Activated T-cell treated with anti-CD3 and anti-CD28 coated beads, Interleukin-2, amount 50 U/mL, for 72 hours (primary cell): ENCODE measurements around the gene LRP1B. TPM values are rescaled to one million over a fixed set of nuclear protein-coding genes. Genes with fewer than 3 reads are reported as not detected.

Experiments
- ATAC-seq, 2 donors: fragments of 150-1000 bp; cut with Tn5 transposase; replicated peaks in 1 of 2; 2 replicates each; pipeline ENCODE4 v1.10.0; 2021; ENCODE audit warnings: moderate library complexity in 2 of 2, mild to moderate bottlenecking in 1 of 2
- DNase-seq, 2 donors: peaks; one replicate each; pipeline ENCODE4 v3.0.0; 2021 to 2022; ENCODE audit warnings: mixed read lengths in 1 of 2
- H3K27ac Mint-ChIP-seq: one replicate; pipeline ENCODE4 v1.8.0; 2022; ENCODE audit warnings: mild to moderate bottlenecking, moderate library complexity, mixed read lengths
- H3K27me3 Mint-ChIP-seq: one replicate; pipeline ENCODE4 v1.8.0; 2022; ENCODE audit warnings: low read depth, mixed read lengths
- H3K36me3 Mint-ChIP-seq, 2 donors: one replicate each; pipeline ENCODE4 v1.8.0; 2022; ENCODE audit warnings: mixed read lengths in 2 of 2, mild to moderate bottlenecking in 1 of 2; ENCODE audit not compliant: insufficient read depth in 2 of 2
- H3K4me1 Mint-ChIP-seq: one replicate; pipeline ENCODE4 v1.8.0; 2022; ENCODE audit warnings: low read depth, mixed read lengths
- H3K4me3 Mint-ChIP-seq, 2 donors: one replicate each; pipeline ENCODE4 v1.8.0; 2022; ENCODE audit warnings: mild to moderate bottlenecking in 2 of 2, mixed read lengths in 2 of 2, moderate library complexity in 2 of 2
- H3K9me3 Mint-ChIP-seq, 2 donors: one replicate each; pipeline ENCODE4 v1.8.0; 2022; ENCODE audit warnings: mixed read lengths in 2 of 2
- total RNA-seq, 2 donors: library from RNA; stranded (reverse); gene quantifications; one replicate each; pipeline ENCODE4 v1.2.3, GENCODE V29; 2022

Gene LRP1B
- total RNA-seq, 2 donors from 2014 or later: not detected

GRCh38 chr2:141313972-141314371, 816.8 kb downstream of the LRP1B start:
- peaks cover 3 to 9% of the 10 kb centered on the region in 2 donors for H3K9me3 Mint-ChIP-seq
- H3K4me1 Mint-ChIP-seq: no peaks in the 10 kb centered on the region
- no peak overlapping the region for H3K27ac Mint-ChIP-seq
- no peak for DNase-seq
- peaks cover 0 to 2% of the 10 kb centered on the region in 2 donors for H3K36me3 Mint-ChIP-seq
- no peak for ATAC-seq
- no peak overlapping the region for H3K4me3 Mint-ChIP-seq
- H3K27me3 Mint-ChIP-seq: no peaks in the 10 kb centered on the region

DNA sequence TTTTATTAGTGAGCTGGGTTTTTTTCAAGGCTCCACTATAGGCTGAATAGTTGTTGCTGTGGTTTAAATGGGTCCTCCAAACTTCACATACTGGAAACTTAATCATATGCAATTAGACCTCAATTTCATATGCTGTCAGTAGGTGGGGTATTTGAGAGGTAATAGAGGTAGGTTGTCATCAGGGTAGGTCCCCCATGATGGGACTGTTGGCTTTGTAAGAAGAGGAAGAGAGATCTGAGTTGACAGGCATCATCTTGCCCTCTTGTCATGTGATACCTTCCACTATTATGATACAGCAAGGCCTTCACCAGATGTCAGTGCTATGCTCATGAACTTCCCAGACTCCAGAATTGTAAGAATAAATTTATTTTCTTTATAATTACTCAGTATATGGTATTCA, 819.4 kb downstream of the LRP1B start:
- Mint-ChIP-seq H3K27ac (no peak overlapping the region), H3K4me1 (no peaks in the 10 kb centered on the region), H3K27me3 (no peaks in the 10 kb centered on the region), H3K4me3 (no peak overlapping the region), H3K9me3 (peaks cover 1 to 8% of the 10 kb centered on the region in 2 donors), H3K36me3 (peaks cover 0 to 5% of the 10 kb centered on the region in 2 donors)
- ATAC-seq (no peak), DNase-seq (no peak)

DNA sequence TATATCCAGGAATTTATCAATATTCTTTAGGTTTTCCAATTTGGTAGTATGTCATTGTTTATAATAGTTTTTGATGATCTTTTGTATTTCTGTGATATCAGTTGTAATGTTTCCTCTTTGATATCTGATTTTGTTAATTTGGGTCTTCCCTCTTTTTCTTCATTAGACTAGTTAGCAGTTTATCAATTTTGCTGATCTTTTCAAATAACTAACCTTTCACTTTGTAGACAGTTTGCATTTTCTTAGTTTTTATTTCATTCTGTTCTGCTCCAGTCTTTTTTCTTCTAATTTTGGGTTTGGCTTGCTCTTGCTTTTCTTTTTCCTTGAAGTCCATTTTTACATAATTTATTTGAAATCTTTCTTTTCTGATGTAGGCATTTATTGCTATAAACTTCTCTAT, 824.4 kb downstream of the LRP1B start:
- H3K27ac Mint-ChIP-seq: no peak overlapping the region
- H3K9me3 Mint-ChIP-seq: peaks cover 5 to 10% of the 10 kb centered on the region in 2 donors
- no peaks in the 10 kb centered on the region for H3K4me1 Mint-ChIP-seq
- H3K27me3 Mint-ChIP-seq: no peaks in the 10 kb centered on the region
- no peak overlapping the region for H3K4me3 Mint-ChIP-seq
- peaks cover 0 to 5% of the 10 kb centered on the region in 2 donors for H3K36me3 Mint-ChIP-seq
- ATAC-seq (no peak), DNase-seq (no peak)

DNA sequence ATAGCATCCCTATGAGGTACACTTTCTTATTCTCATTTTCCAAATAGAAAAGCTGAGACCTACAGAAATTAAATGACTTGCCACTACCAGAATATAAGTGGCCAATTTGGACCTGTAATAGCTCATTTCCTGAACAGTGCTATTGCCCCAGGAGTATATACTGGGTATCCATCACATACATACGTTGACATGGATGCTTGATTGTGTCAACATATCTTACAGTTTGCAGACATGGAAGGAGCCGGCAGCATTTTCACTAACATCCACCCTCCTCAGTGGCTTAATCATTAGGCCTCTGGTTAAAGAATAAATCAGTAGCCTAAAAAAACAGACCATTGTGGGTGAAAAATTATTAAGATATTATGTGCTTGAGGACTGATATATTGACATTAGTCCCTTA, 829.3 kb downstream of the LRP1B start:
- Mint-ChIP-seq H3K36me3 (no peaks in the 10 kb centered on the region), H3K4me1 (no peaks in the 10 kb centered on the region), H3K4me3 (no peak overlapping the region), H3K27ac (no peak overlapping the region), H3K9me3 (peaks cover 5 to 12% of the 10 kb centered on the region in 2 donors), H3K27me3 (no peaks in the 10 kb centered on the region)
- DNase-seq (no peak), ATAC-seq (no peak)

- H3K27me3 Mint-ChIP-seq: no peaks in the 10 kb centered on the region
- ATAC-seq (no peak), DNase-seq (no peak)
- H3K4me3 Mint-ChIP-seq: no peak overlapping the region
- H3K4me1 Mint-ChIP-seq: no peaks in the 10 kb centered on the region
- H3K27ac Mint-ChIP-seq: no peak overlapping the region
- H3K9me3 Mint-ChIP-seq: peaks cover 6 to 11% of the 10 kb centered on the region in 2 donors
- no peaks in the 10 kb centered on the region for H3K36me3 Mint-ChIP-seq
These were observed 850.8 kb downstream of the LRP1B start for GRCh38 chr2:141280037-141280436.

- peaks cover 0 to 18% of the 10 kb centered on the region in 2 donors for H3K9me3 Mint-ChIP-seq
- H3K27me3 Mint-ChIP-seq: no peaks in the 10 kb centered on the region
- ATAC-seq (no peak), DNase-seq (no peak)
- H3K36me3 Mint-ChIP-seq: peaks cover 0 to 5% of the 10 kb centered on the region in 2 donors
- no peak overlapping the region for H3K4me3 Mint-ChIP-seq
- H3K4me1 Mint-ChIP-seq: no peaks in the 10 kb centered on the region
- no peak overlapping the region for H3K27ac Mint-ChIP-seq
These were observed 859.5 kb downstream of the LRP1B start for GRCh38 chr2:141271346-141271745.

GRCh38 chr2:141264848-141265247, 866.0 kb downstream of the LRP1B start:
- DNase-seq: no peak
- no peaks in the 10 kb centered on the region for H3K27me3 Mint-ChIP-seq
- ATAC-seq: no peak
- H3K4me1 Mint-ChIP-seq: no peaks in the 10 kb centered on the region
- H3K27ac Mint-ChIP-seq: no peak overlapping the region
- H3K9me3 Mint-ChIP-seq: peaks cover 0 to 7% of the 10 kb centered on the region in 2 donors
- no peak overlapping the region for H3K4me3 Mint-ChIP-seq
- H3K36me3 Mint-ChIP-seq: no peaks in the 10 kb centered on the region

GRCh38 chr2:141260911-141261310, 869.9 kb downstream of the LRP1B start:
- no peaks in the 10 kb centered on the region for H3K27me3 Mint-ChIP-seq
- no peak overlapping the region for H3K4me3 Mint-ChIP-seq
- no peaks in the 10 kb centered on the region for H3K9me3 Mint-ChIP-seq
- H3K36me3 Mint-ChIP-seq: no peaks in the 10 kb centered on the region
- no peaks in the 10 kb centered on the region for H3K4me1 Mint-ChIP-seq
- no peak for ATAC-seq
- no peak overlapping the region for H3K27ac Mint-ChIP-seq
- no peak for DNase-seq

DNA sequence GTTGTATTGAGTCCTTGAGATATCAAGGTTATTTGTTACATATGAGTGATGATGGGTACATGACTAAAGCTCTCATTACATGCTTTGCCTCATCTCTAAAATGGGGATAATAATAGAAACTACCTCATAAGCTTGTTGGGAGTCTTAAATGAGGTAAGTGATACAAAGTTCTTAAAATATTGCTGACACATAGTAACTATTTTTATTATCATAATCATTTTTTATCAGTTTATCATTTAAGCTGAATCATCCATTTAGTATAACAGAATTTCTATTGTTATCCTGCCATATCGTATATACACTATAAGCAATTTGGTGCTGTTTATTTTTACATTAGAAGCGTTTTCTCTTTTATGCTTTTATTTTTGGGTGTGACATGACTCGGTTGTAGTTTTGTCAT, 871.1 kb downstream of the LRP1B start:
- Mint-ChIP-seq H3K27me3 (no peaks in the 10 kb centered on the region), H3K4me1 (no peaks in the 10 kb centered on the region), H3K27ac (no peak overlapping the region), H3K9me3 (no peaks in the 10 kb centered on the region), H3K36me3 (no peaks in the 10 kb centered on the region), H3K4me3 (no peak overlapping the region)
- no peak for ATAC-seq
- no peak for DNase-seq

GRCh38 chr2:141242008-141242407, 888.8 kb downstream of the LRP1B start:
- Mint-ChIP-seq H3K27ac (no peak overlapping the region), H3K36me3 (no peaks in the 10 kb centered on the region), H3K4me3 (no peak overlapping the region), H3K4me1 (no peaks in the 10 kb centered on the region), H3K27me3 (no peaks in the 10 kb centered on the region), H3K9me3 (peaks cover 5 to 11% of the 10 kb centered on the region in 2 donors)
- no peak for DNase-seq
- no peak for ATAC-seq

GRCh38 chr2:141226560-141226959, 904.3 kb downstream of the LRP1B start:
- peaks cover 12 to 13% of the 10 kb centered on the region in 2 donors for H3K9me3 Mint-ChIP-seq
- DNase-seq (no peak), ATAC-seq (no peak)
- no peaks in the 10 kb centered on the region for H3K4me1 Mint-ChIP-seq
- H3K4me3 Mint-ChIP-seq: no peak overlapping the region
- no peaks in the 10 kb centered on the region for H3K27me3 Mint-ChIP-seq
- no peak overlapping the region for H3K27ac Mint-ChIP-seq
- no peaks in the 10 kb centered on the region for H3K36me3 Mint-ChIP-seq

GRCh38 chr2:141207036-141207385, 923.8 kb downstream of the LRP1B start:
- peaks cover 10 to 15% of the 10 kb centered on the region in 2 donors for H3K9me3 Mint-ChIP-seq

GRCh38 chr2:141201016-141201565, 929.7 kb downstream of the LRP1B start:
- no peak for DNase-seq

More at GRCh38 chr2:141207036-141207385, 923.8 kb downstream of the LRP1B start:
- Mint-ChIP-seq H3K36me3 (no peaks in the 10 kb centered on the region), H3K27ac (no peak overlapping the region), H3K4me3 (no peak overlapping the region), H3K4me1 (no peaks in the 10 kb centered on the region), H3K27me3 (no peaks in the 10 kb centered on the region)
- DNase-seq (no peak), ATAC-seq (no peak)

DNA sequence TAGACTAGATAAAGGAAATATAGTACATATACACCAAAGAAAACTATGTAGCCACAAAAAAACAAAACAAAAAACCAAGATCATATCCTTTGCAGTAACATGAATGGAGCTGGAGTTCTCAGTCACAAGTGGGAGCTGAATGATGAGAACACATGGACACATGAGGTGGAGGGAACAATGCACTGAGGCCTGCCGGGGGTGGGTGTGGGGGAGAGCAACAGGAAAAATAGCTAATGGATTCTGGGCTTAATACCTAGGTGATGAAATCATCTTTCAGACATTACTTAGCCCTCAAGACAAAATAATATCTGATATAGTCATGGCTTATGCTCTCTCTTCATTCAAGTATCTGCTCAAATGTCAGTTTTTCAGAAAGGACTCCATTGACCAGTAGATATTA, 930.6 kb downstream of the LRP1B start:
- H3K4me3 Mint-ChIP-seq: no peak overlapping the region
- ATAC-seq: no peak
- no peaks in the 10 kb centered on the region for H3K4me1 Mint-ChIP-seq
- H3K27ac Mint-ChIP-seq: no peak overlapping the region
- DNase-seq: no peak
- peaks cover 8 to 15% of the 10 kb centered on the region in 2 donors for H3K9me3 Mint-ChIP-seq
- peaks cover 0 to 2% of the 10 kb centered on the region in 2 donors for H3K36me3 Mint-ChIP-seq
- no peaks in the 10 kb centered on the region for H3K27me3 Mint-ChIP-seq

More at GRCh38 chr2:141201016-141201565, 929.7 kb downstream of the LRP1B start:
- peaks cover 9 to 17% of the 10 kb centered on the region in 2 donors for H3K9me3 Mint-ChIP-seq
- no peaks in the 10 kb centered on the region for H3K27me3 Mint-ChIP-seq
- peaks cover 0 to 2% of the 10 kb centered on the region in 2 donors for H3K36me3 Mint-ChIP-seq
- no peak overlapping the region for H3K27ac Mint-ChIP-seq
- H3K4me1 Mint-ChIP-seq: no peaks in the 10 kb centered on the region
- no peak for ATAC-seq
- no peak overlapping the region for H3K4me3 Mint-ChIP-seq
